T-helper 1 cell treated with Interleukin-12 subunit alpha and Interleukin-12 subunit beta and Interleukin-4 antibody, amounts not matched to agents 30 μg/mL and 1 μg/mL, for 36 hours (primary cell): ENCODE data around the gene HJURP.

Source experiments
- H3K27ac Mint-ChIP-seq: one replicate; pipeline ENCODE4 v1.8.0; 2021; ENCODE audit warnings: mild to moderate bottlenecking, mixed read lengths
- H3K27me3 Mint-ChIP-seq: one replicate; pipeline ENCODE4 v1.8.0; 2021; ENCODE audit warnings: low read depth, mixed read lengths
- H3K36me3 Mint-ChIP-seq: one replicate; pipeline ENCODE4 v1.8.0; 2021; ENCODE audit warnings: low read depth, mixed read lengths
- H3K4me1 Mint-ChIP-seq: one replicate; pipeline ENCODE4 v1.8.0; 2021; ENCODE audit warnings: low read depth, mixed read lengths
- H3K4me3 Mint-ChIP-seq: one replicate; pipeline ENCODE4 v1.8.0; 2021; ENCODE audit warnings: mild to moderate bottlenecking, moderate library complexity, mixed read lengths
- H3K9me3 Mint-ChIP-seq: one replicate; pipeline ENCODE4 v1.8.0; 2021; ENCODE audit warnings: mixed read lengths

The HJURP gene

GRCh38 chr2:233789554-233789953, 64.8 kb downstream of the HJURP start:
- Mint-ChIP-seq H3K36me3 (no peaks in the 10 kb centered on the region), H3K27me3 (no peaks in the 10 kb centered on the region), H3K4me1 (no peaks in the 10 kb centered on the region), H3K9me3 (no peaks in the 10 kb centered on the region), H3K27ac (no peak overlapping the region), H3K4me3 (no peak overlapping the region)
